H9 (cell line): ENCODE data around the gene TCF4. TPM values are rescaled to one million over a fixed set of nuclear protein-coding genes. Genes with fewer than 3 reads are reported as not detected.

Experiments used
- DNase-seq: peaks from one replicate; pipeline ENCODE4 v3.0.0-alpha.2; 2017
- H2AFZ ChIP-seq: one replicate; pipeline ENCODE4 v1.6.1; 2013; ENCODE audit warnings: mild to moderate bottlenecking, low read length, control low read depth, moderate library complexity
- H2AK5ac ChIP-seq: 2 replicates; pipeline ENCODE4 v1.6.1; 2013; ENCODE audit warnings: low read length, control low read depth, mixed read lengths; ENCODE audit not compliant: insufficient read length
- H2BK120ac ChIP-seq: one replicate; pipeline ENCODE4 v1.6.1; 2013; ENCODE audit warnings: low read depth, mild to moderate bottlenecking, low read length, control low read depth, inconsistent platforms; ENCODE audit not compliant: poor library complexity, severe bottlenecking
- H2BK12ac ChIP-seq: 2 replicates; pipeline ENCODE4 v1.6.1; 2013; ENCODE audit warnings: low read length, control low read depth, mixed read lengths, low read depth; ENCODE audit not compliant: insufficient read length
- H2BK15ac ChIP-seq: 2 replicates; pipeline ENCODE4 v1.6.1; 2013; ENCODE audit warnings: low read depth, low read length, control low read depth
- H2BK20ac ChIP-seq: one replicate; pipeline ENCODE4 v1.6.1; 2013; ENCODE audit warnings: low read depth, mild to moderate bottlenecking, low read length, control low read depth, inconsistent platforms; ENCODE audit not compliant: poor library complexity, severe bottlenecking
- H2BK5ac ChIP-seq: 2 replicates; pipeline ENCODE4 v1.6.1; 2013; ENCODE audit warnings: low read length, control low read depth, mixed read lengths; ENCODE audit not compliant: insufficient read length
- H3K14ac ChIP-seq: 2 replicates; pipeline ENCODE4 v1.6.1; 2013; ENCODE audit warnings: low read length, control low read depth; ENCODE audit not compliant: insufficient read depth
- H3K18ac ChIP-seq: 2 replicates; pipeline ENCODE4 v1.6.1; 2013; ENCODE audit warnings: low read depth, mild to moderate bottlenecking, mixed read lengths, low read length, control low read depth; ENCODE audit not compliant: insufficient read length
- H3K23ac ChIP-seq: 2 replicates; pipeline ENCODE4 v1.6.1; 2013; ENCODE audit warnings: low read length, control low read depth, mixed read lengths, low read depth; ENCODE audit not compliant: insufficient read length
- H3K23me2 ChIP-seq: 2 replicates; pipeline ENCODE4 v1.6.1; 2013; ENCODE audit warnings: low read depth, mild to moderate bottlenecking, mixed read lengths, low read length, control low read depth; ENCODE audit not compliant: insufficient read length, poor library complexity, severe bottlenecking
- H3K27ac ChIP-seq: 2 replicates; pipeline ENCODE4 v1.5.1; 2013; ENCODE audit warnings: low read length, control low read depth, mixed read lengths, low read depth; ENCODE audit not compliant: insufficient read length
- H3K27me3 ChIP-seq: 2 replicates; pipeline ENCODE4 v1.6.1; 2013; ENCODE audit warnings: low read length, control low read depth, inconsistent platforms; ENCODE audit not compliant: insufficient read depth
- H3K4ac ChIP-seq: 2 replicates; pipeline ENCODE4 v1.6.1; 2013; ENCODE audit warnings: low read depth, mild to moderate bottlenecking, control low read depth, inconsistent platforms, low read length, moderate library complexity
- H3K4me1 ChIP-seq: 2 replicates; pipeline ENCODE4 v1.6.1; 2013; ENCODE audit warnings: low read length, control low read depth, inconsistent platforms; ENCODE audit not compliant: insufficient read depth
- H3K4me2 ChIP-seq: 2 replicates; pipeline ENCODE4 v1.6.1; 2013; ENCODE audit warnings: low read length, control low read depth, mixed read lengths; ENCODE audit not compliant: insufficient read length, insufficient read depth
- H3K56ac ChIP-seq: 2 replicates; pipeline ENCODE4 v1.6.1; 2013; ENCODE audit warnings: low read depth, mild to moderate bottlenecking, mixed read lengths, low read length, control low read depth; ENCODE audit not compliant: insufficient read length
- H3K79me1 ChIP-seq: 2 replicates; pipeline ENCODE4 v1.6.1; 2013; ENCODE audit warnings: low read depth, mild to moderate bottlenecking, moderate library complexity, low read length, control low read depth, inconsistent platforms; ENCODE audit not compliant: insufficient read depth, poor library complexity, severe bottlenecking
- H3K79me2 ChIP-seq: 2 replicates; pipeline ENCODE4 v1.6.1; 2013; ENCODE audit warnings: low read length, control low read depth, inconsistent platforms; ENCODE audit not compliant: insufficient read depth
- H3K9ac ChIP-seq: 2 replicates; pipeline ENCODE4 v1.6.1; 2013; ENCODE audit warnings: low read length, control low read depth, mixed read lengths; ENCODE audit not compliant: insufficient read length; ENCODE audit errors: extremely low read depth
- H3K9me3 ChIP-seq: one replicate; pipeline ENCODE4 v1.6.1; 2013; ENCODE audit warnings: low read depth, low read length, inconsistent platforms; ENCODE audit not compliant: control insufficient read depth
- H3T11ph ChIP-seq: one replicate; pipeline ENCODE4 v1.6.1; 2013; ENCODE audit warnings: mild to moderate bottlenecking, low read length, control low read depth, inconsistent platforms
- H4K20me1 ChIP-seq: one replicate; pipeline ENCODE4 v1.6.1; 2013; ENCODE audit not compliant: control insufficient read depth, insufficient read length, insufficient read depth
- H4K5ac ChIP-seq: 2 replicates; pipeline ENCODE4 v1.6.1; 2013; ENCODE audit warnings: low read depth, mild to moderate bottlenecking, mixed read lengths, low read length, control low read depth; ENCODE audit not compliant: insufficient read length
- H4K8ac ChIP-seq: replicated peaks from 2 replicates; pipeline ENCODE4 v1.6.1; 2013; ENCODE audit warnings: low read length, control low read depth, mixed read lengths, low read depth; ENCODE audit not compliant: insufficient read length
- H4K91ac ChIP-seq: 2 replicates; pipeline ENCODE4 v1.6.1; 2013; ENCODE audit warnings: low read depth, mild to moderate bottlenecking, moderate library complexity, mixed read lengths, low read length, control low read depth; ENCODE audit not compliant: insufficient read length
- H3K27ac Mint-ChIP-seq, 3 experiments: 2 replicates in 2 of 3; 3 replicates in 1 of 3; pipeline ENCODE4 v1.8.0; 2020 to 2021; ENCODE audit warnings: mixed read lengths in 3 of 3, mild to moderate bottlenecking in 1 of 3, moderate library complexity in 1 of 3
- H3K27me3 Mint-ChIP-seq: 2 replicates; pipeline ENCODE4 v1.8.0; 2021; ENCODE audit warnings: low read depth, mild to moderate bottlenecking, moderate library complexity, mixed read lengths
- H3K36me3 Mint-ChIP-seq, 3 experiments: 2 replicates in 2 of 3; 3 replicates in 1 of 3; pipeline ENCODE4 v1.8.0; 2020 to 2021; ENCODE audit warnings: low read depth in 3 of 3, mixed read lengths in 3 of 3; ENCODE audit not compliant: insufficient read depth in 1 of 3
- H3K4me1 Mint-ChIP-seq, 2 experiments: 2 replicates each; pipeline ENCODE4 v1.8.0; 2020; ENCODE audit warnings: mixed read lengths in 2 of 2
- H3K4me3 Mint-ChIP-seq, 2 experiments: 2 replicates in 1 of 2; 3 replicates in 1 of 2; pipeline ENCODE4 v1.8.0; 2020 to 2021; ENCODE audit warnings: mild to moderate bottlenecking in 2 of 2, mixed read lengths in 2 of 2, moderate library complexity in 1 of 2
- H3K9me3 Mint-ChIP-seq, 2 experiments: 2 replicates in 1 of 2; 3 replicates in 1 of 2; pipeline ENCODE4 v1.8.0; 2020; ENCODE audit warnings: mild to moderate bottlenecking in 2 of 2, mixed read lengths in 2 of 2, moderate library complexity in 1 of 2
- WGBS: extraction: QIAGEN DNeasy Blood & Tissue Kit; methylation state at CpG from one replicate; pipeline ENCODE4 v1.1.7; 2013; ENCODE audit warnings: missing lambda C conversion rate, low lambda C conversion rate, mixed read lengths; ENCODE audit not compliant: insufficient read length; ENCODE audit errors: extremely low coverage; 5-methylcytosine and 5-hydroxymethylcytosine counted together
- total RNA-seq: library from RNA; stranded (reverse); gene quantifications from 2 replicates; pipeline ENCODE4 v1.2.1, GENCODE V29; 2021
- TF ChIP-seq, protein P1 (sequence below): fragments of 200-600 bp; sonication (generic); conservative IDR thresholded peaks from 3 replicates; pipeline ENCODE4 v1.8.0; 2021; ENCODE audit warnings: antibody characterized with exemption, mild to moderate bottlenecking

TCF4 gene
- total RNA-seq, 1 experiment from 2014 or later = 99.4 TPM

DNA sequence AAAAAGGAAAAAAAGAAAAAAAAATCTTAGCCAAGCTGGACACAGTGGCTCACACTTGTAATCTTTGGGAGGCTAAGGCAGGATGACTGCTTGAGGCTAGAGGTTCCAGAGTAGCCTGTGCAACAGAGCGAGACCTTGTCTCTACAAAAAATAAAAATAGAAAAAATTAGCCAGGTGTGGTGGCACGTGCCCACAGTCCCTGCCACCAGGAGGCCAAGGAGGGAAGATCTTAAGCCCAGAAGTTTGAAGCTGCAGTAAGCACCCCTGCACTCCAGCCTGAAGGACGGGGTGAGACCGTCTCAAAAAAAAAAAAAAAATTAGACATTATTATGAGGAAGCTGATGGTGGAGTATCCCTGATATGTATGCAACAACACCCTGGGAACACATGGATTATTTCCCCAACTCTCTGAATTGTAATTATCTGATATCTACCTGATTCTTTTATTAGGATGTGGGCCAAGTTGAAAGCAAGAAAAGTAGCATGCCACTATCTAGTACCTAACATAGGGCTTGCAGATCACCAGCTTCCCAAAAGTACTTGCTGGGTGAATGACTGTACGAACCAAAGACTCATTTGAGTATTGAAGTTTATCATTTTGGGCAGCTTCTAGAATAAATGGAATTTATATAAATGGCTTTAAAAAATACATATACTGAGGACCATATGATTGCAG, 140.9 kb downstream of the TCF4 start:
- Histone ChIP-seq H3K23me2 (no peaks in the 10 kb centered on the region), H3K23ac (no peak overlapping the region), H4K5ac (no peak overlapping the region), H3K18ac (no peak overlapping the region), H3K4me1 (peaks cover 8% of the 10 kb centered on the region), H2AK5ac (no peak overlapping the region), H4K8ac (no peak overlapping the region), H2BK120ac (no peak overlapping the region), H3K27me3 (no peaks in the 10 kb centered on the region), H3K14ac (no peak overlapping the region), H3K56ac (no peak overlapping the region), H2AFZ (no peak overlapping the region), H3K79me1 (peaks cover 4% of the 10 kb centered on the region), H3K4me2 (no peak overlapping the region), H2BK15ac (no peak overlapping the region), H2BK12ac (no peak overlapping the region), H4K91ac (no peak overlapping the region), H3K27ac (no peak overlapping the region), H3T11ph (no peak overlapping the region), H2BK20ac (no peak overlapping the region), H3K9ac (no peak overlapping the region), H2BK5ac (no peak overlapping the region), H4K20me1 (no peaks in the 10 kb centered on the region), H3K4ac (no peak overlapping the region), H3K79me2 (peaks cover 22% of the 10 kb centered on the region; the same call in 1 of the 2 replicates), H3K9me3 (no peaks in the 10 kb centered on the region)
- peaks cover 0 to 12% of the 10 kb centered on the region in 2 experiments; a peak in 3 of 5 replicates for H3K9me3 Mint-ChIP-seq
- TF ChIP-seq, protein P1, sequence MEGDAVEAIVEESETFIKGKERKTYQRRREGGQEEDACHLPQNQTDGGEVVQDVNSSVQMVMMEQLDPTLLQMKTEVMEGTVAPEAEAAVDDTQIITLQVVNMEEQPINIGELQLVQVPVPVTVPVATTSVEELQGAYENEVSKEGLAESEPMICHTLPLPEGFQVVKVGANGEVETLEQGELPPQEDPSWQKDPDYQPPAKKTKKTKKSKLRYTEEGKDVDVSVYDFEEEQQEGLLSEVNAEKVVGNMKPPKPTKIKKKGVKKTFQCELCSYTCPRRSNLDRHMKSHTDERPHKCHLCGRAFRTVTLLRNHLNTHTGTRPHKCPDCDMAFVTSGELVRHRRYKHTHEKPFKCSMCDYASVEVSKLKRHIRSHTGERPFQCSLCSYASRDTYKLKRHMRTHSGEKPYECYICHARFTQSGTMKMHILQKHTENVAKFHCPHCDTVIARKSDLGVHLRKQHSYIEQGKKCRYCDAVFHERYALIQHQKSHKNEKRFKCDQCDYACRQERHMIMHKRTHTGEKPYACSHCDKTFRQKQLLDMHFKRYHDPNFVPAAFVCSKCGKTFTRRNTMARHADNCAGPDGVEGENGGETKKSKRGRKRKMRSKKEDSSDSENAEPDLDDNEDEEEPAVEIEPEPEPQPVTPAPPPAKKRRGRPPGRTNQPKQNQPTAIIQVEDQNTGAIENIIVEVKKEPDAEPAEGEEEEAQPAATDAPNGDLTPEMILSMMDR = 0 out of 3 replicates have a peak, but pooled peaks have one; percentile 15
- H3K27me3 Mint-ChIP-seq = no peaks in the 10 kb centered on the region
- peaks cover 27 to 33% of the 10 kb centered on the region in 2 experiments for H3K4me1 Mint-ChIP-seq
- H3K4me3 Mint-ChIP-seq = no peak overlapping the region
- no peak for DNase-seq
- no CpG with 5 or more reads among the region's 5 CpGs for WGBS
- H3K27ac Mint-ChIP-seq = no peak overlapping the region
- peaks cover 16 to 24% (median 21%) of the 10 kb centered on the region in 3 experiments; a peak in 6 of 7 replicates for H3K36me3 Mint-ChIP-seq
